ENCODE data around the gene KCNQ1. TPM values are rescaled to one million over a fixed set of nuclear protein-coding genes. Genes with fewer than 3 reads are reported as not detected.

KCNQ1 gene
- total and polyA plus RNA-seq, 2 of the 13 experiments (the other 11 are each of a cell fraction or from before 2014, with no cell fraction given): 0.02 to 0.08 TPM

GRCh38 chr11:2728663-2729332, 284.0 kb downstream of the KCNQ1 start (continued):
- TF ChIP-seq SKIL (CRISPR knock-in tag; IDR thresholded peaks at IDR 0.05; ENCODE audit: borderline replicate concordance) (peak; percentile 66), MIER3 (CRISPR knock-in tag; IDR thresholded peaks at IDR 0.05; ENCODE audit: borderline replicate concordance) (peak; percentile 26; the same call in 1 of the 2 replicates), ZNF777 (CRISPR knock-in tag; IDR thresholded peaks at IDR 0.05) (no peak), MYC (CRISPR knock-in tag; IDR thresholded peaks at IDR 0.05; ENCODE audit: borderline replicate concordance) (peak; percentile 72), ZNF644 (CRISPR knock-in tag; IDR thresholded peaks at IDR 0.05; ENCODE audit: low read depth) (no peak), HMGA1 (CRISPR knock-in tag; conservative IDR thresholded peaks at IDR 0.05) (no peak), HOMEZ (CRISPR knock-in tag; IDR thresholded peaks at IDR 0.05; ENCODE audit: low read depth) (no peak), ZSCAN5A (CRISPR knock-in tag; IDR thresholded peaks at IDR 0.05; ENCODE audit: borderline replicate concordance) (0 out of 2 replicates have a peak, but pooled peaks have one; percentile 69), NAIF1 (CRISPR knock-in tag; IDR thresholded peaks at IDR 0.05; ENCODE audit: borderline replicate concordance) (no peak), ZHX2 (IDR thresholded peaks at IDR 0.05; ENCODE audit: low read depth) (no peak), ZHX2 (CRISPR knock-in tag; IDR thresholded peaks at IDR 0.05; ENCODE audit: borderline replicate concordance) (no peak), ZNF891 (CRISPR knock-in tag; IDR thresholded peaks at IDR 0.05) (no peak), IRF1 (CRISPR knock-in tag; IDR thresholded peaks at IDR 0.05; ENCODE audit: low read depth) (0 out of 2 replicates have a peak, but pooled peaks have one; percentile 29), ZNF766 (CRISPR knock-in tag; IDR thresholded peaks at IDR 0.05; ENCODE audit: borderline replicate concordance) (peak; percentile 30; the same call in 1 of the 2 replicates), ZKSCAN8 (CRISPR knock-in tag; IDR thresholded peaks at IDR 0.05; ENCODE audit: borderline replicate concordance) (peak; percentile 88; the same call in 1 of the 2 replicates), PHF5A (CRISPR knock-in tag; IDR thresholded peaks at IDR 0.05; ENCODE audit: low read depth, unreplicated experiment) (no peak)

Measured in HepG2 (cell line).